SIG-M5 treated with dmso at 0.1 percent for 504 hours (cell line): ENCODE results near the gene SSBP1.
"Not testable (repeated sequence)": the region's sequence is repeated elsewhere in the genome, so short reads cannot be mapped to it uniquely, and the experiment has no call there.

Source experiments
- DNase-seq: peaks from one replicate; lab custom pipeline; 2025; ENCODE audit not compliant: unreplicated experiment; lab: John Stamatoyannopoulos, UW

The SSBP1 gene, protein sequence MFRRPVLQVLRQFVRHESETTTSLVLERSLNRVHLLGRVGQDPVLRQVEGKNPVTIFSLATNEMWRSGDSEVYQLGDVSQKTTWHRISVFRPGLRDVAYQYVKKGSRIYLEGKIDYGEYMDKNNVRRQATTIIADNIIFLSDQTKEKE

DNA sequence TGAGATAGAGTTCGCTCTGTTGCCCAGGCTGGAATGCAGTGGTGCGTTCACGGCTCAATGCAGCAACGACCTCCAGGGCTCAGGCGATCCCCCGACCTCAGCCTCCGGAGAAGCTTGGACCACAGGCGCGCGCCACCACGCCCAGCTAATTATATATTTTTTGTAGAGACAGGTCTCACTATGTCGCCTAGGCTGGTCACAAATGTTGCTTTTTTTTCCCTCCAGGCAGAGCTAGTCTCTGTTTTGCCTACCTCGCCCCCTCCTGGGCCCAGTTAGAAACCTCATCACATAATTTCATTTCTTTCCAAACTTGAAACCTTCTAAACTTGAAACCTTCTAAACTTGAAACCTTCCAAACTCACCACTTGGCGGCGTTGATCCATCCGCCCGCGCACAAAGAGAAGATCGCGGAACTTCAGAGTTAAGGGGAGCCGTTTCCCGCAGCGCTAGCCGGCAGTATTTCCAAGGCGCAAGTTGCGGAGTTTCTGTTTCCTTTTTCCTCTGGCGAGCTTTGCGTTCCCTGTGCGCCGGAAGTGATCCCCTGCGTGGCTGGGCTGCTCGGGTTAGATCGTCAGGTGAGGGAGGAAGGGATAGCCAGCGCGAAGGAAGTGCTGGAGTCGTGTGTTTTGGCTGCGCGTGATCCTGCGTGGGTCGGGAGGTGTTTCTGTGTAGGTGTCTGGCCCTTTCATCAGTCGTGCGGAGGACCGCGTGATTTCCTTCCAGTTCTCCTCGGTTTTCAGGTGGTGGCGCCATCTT, at the start of gene SSBP1:
Gene SSBP1, plus strand, starts transcription at position 523 of the 756 bp plus-strand sequence. CDS start 809 bp downstream, outside the sequence.
- DNase-seq, result peak; percentile 98

DNA sequence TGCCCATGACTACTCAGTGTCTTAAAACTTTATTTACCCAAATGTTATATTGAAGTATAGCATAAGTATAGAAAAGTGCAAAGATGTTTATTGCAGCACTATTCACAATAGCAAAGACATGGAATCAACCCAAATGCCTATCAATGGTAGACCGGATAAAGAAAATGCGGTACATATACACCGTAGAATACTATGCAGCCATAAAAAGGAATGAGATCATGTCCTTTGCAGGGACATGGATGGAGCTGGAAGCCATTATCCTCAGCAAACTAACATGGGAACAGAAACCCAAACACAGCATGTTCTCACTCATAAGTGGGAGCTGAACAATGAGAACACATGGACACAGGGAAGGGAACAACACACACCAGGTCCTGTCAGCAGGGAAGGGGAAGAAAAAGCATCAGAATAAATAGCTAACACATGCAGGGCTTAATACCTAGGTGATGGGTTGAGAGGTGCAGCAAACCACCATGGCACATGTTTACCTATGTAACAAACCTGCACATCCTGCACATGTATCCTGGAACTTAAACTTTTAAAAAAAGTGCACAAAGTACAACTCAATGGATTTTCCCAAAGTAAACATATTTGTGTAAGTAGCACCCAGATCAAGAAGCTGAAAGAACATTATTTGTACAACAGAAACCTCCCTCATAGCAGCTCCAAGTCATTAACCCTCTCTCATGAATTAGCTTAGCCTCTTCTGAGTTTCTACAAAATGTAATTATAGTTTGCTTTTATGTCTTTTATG, 48.9 kb upstream of the SSBP1 start:
- not testable (repeated sequence) for DNase-seq

DNA sequence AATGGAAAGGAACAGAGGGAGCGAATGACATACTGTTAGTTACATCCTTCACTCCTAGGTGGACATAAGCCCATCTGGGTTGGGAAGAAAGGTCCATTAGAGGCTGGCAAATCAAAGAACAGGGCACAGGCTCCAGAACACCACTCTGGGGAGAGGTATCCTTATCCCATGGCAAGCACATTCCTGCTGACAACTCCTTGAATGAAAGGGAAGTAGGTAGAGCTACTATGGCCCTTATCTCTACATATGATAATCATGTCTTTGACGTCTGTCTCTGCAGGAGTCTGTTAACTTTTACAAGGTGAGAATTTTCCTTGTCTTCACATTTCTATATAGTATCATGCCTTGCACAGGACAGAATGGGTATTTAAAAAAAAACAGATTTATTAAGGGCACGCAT, 46.6 kb upstream of the SSBP1 start:
- no peak for DNase-seq

DNA sequence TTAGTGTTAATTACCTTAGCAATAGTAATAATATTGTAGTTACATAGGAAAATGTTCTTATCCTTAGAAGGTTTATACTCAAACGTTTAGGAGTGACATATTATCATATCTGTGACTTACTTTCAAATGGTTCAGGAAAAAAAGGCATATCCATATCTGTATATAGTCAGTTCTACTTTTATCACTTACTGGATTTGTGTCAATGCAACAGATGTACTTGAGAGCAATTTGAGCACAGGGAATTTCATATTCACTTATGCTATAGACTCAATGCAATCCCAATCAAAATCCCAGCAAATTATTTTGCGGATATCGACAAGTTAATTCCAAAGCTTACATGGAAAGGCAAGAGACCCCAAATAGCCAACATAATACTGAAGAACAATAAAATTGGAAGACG, 46.2 kb upstream of the SSBP1 start:
- no peak for DNase-seq

DNA sequence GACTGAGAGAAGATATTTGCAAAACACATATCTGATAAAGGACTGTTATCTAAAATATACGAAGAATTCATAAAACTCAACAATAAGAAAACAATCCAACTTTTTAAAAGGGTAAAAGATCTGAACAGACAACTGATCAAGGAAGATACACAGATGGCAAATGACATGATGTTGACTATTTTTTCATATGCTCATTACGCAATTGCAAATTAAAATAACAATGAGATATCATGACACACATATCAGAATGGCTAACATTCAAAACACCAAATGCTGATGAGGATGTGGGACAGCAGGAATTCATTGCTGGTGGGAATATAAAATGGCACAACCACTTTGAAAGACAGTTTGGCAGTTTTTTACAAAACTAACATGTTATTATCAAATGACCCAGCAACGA, 45.1 kb upstream of the SSBP1 start:
- no peak for DNase-seq

DNA sequence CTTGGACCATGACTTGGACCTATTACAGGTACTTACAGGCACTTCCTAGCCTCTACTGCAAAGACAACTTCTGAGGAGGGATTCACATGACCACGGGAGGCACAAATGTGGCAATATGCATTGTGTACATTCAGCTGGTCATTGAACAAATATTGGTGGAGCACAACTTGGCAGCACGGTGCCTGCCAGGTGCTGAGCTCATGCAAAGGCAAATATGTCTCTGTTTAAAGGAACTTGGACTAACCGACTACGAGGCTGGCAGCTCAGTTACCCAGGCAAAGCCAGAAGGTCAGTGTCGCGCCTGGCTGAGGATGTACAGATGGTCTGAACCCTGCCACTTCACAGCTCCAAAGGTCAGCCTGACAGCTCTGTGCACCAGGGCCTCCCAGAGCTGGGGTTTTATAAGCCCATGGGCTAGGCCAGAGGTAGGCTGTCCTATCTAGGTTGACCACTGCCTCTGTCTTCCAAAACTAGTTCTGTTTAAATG, 42.3 kb upstream of the SSBP1 start:
- peak; percentile 12 for DNase-seq

DNA sequence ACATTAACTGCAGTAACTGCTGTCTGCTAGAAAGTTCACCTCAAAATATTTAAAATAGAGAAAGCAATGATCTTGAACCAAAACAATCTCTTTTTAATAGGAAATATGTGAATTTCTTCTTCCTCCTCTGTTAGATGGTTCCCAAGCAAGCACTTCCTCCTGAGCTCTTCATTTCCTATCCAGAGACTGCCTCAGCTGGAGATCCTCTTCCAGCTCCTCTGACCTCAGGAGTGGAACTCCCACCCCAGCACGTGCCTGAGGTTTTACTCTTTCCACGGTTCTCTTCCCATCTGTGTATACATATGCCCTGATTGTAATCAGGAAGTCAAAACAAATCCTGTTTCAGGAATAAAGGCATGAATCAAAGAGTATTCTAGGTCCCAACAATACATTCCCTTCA, 41.8 kb upstream of the SSBP1 start:
- DNase-seq, result no peak

DNA sequence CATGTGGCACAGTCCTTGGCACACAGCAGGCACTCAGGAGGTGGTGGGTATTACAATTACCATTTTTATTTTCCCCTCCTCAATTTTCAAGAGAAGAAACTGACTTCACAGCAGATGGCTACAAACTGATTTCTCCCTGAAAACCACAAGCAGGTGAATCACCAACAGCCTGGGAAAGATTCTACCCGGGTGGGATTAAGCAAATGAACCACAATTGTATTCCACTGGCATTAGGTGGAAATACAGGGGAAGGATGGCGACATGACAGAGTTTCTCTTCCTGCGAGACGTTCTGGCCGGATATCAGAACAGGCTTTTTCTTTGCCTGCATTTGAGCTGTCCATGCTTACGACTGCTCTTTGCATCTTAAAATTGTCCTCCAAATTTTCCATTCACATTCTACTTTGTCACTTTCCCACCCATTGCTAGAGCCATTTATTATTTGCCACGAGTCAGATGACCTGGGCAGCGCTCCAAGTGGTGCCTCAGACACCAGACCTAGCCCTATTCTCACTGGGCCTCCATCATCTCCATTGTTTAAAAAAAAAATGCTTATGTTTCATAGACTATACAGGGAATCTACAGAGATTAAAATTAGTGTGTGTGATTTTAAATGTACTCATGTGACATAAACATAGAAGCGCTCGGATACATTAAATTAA, 40.8 kb upstream of the SSBP1 start:
- no peak for DNase-seq

DNA sequence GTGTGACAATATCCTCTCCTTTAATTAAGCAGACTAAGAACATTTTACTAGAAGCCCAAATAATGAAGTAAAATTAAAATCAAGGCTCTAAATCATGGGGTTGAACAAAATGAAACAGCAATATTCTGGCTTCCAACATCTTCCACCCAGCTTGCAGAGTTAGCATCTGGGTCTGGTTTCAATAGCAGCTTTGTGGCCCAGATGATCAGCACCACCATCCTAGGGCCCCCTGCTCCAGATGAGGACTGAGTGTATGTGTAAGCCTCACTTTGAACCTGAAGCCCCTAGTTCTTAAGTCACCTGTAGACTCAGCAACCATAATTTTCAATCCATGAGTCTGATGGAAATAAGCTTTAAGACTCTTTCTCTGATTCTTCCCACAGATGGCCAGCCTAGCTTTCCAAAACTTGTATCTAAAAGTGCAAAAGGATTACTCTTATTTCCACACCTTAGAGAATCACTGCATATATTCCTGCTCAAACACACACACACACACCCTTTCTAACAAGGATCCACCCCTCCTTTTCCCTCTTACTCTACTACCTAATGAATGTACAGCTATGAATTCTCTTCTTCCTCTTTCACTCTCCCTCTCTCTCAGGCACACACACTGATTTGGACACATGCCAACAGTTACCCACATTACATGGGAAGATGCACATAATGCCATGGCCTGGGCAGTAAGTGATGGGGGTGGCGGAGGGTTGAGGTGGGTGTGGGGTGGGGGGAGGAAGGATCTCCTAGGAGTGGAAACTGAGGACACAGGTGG, 39.7 kb upstream of the SSBP1 start:
- peak; percentile 64 for DNase-seq

DNA sequence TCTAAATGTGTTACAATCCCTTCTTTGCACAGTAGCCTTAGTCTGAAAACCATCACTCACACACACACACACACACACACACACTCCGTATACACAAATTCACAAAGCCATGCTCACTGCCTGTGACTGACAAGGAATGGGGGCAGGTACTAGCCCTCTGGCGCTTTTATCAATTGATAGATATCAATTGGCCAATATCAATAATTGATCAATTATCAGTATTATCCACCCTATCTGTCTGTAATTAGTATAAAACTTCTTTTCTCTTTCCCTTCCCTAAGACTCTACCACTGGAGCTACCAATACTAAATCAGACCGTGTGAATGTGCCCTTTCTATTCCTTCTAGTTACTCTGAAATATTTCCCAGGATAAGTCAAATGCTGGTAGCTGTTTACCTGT, 38.3 kb upstream of the SSBP1 start:
- DNase-seq, result no peak

DNA sequence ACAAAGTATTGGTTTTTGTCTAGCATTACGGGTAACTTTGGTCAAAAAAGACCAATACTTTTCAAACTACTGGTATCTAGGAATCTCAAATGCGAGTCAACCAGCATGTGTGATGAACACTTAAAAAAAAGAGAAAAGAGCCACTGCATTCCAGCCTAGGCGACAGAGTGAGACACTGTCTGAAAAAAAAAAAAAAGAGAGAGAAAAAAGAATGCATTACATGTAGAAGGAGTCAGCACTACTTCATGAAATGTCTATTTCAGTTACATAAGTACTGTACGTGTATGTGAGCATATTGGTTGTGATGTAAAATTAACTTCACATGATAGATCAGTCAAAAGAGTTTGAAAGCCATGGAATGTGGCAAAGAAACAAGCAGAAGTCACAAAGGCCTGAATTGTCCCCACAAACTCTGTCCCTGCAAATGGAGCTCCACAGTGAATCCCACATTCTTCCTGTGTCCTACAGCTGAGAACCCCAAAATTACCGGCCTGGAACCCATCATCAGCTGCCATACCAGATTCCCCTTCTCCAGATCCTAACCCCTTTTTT, 37.8 kb upstream of the SSBP1 start:
- no peak for DNase-seq

DNA sequence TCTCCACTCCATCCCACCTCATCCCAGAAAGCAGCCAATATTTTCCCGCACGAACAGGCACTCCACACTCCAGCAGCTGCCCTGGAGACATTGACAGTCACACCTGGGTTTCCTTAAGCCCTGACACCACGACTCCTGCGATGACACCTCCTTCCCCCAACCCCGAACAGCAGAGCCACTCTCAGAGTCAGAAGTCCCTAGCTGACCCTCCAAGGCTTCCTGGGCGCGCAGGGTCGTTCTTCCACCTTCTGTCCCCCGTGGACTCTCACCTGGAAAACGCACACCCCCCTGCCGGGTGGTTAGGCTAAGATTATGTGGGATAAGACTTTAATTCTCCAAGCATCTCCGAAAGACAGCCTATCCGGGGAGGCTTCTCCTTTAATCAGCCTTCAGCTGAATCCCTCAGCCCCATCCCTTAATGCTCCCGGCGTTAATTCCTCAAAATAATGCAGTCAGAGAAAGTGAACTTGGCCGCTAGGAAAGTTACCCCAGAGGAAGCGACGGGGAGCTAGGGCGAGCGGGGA, 37.2 kb upstream of the SSBP1 start:
- DNase-seq, result no peak

DNA sequence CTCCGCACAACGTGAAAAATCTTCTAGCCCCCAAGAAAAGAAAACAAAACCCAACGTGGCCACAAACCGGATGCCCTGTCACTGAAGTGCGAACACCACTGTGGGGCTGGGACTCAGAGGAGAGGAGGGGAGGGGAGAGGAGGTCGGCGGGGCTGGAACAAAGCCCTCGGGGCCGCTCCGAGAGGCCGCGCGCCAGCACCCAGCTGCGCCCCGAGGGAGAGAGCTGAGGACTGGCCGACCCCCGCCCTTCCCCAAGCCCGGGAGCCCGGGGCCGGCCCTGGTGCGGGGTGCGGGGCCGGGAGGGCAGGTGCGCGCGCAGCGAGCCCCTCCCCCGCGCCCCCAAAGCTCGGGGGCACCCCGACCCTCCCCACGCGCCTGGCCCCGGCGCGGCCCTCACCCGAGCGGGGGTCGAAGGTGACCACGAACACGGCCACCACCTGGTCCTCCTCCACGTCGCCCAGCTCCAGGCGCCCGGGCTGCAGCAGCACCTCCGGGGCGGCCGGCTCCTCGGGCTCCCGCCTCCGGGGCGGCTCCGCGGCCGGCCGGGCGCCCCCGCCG, 36.6 kb upstream of the SSBP1 start:
- DNase-seq, result peak; percentile 39

DNA sequence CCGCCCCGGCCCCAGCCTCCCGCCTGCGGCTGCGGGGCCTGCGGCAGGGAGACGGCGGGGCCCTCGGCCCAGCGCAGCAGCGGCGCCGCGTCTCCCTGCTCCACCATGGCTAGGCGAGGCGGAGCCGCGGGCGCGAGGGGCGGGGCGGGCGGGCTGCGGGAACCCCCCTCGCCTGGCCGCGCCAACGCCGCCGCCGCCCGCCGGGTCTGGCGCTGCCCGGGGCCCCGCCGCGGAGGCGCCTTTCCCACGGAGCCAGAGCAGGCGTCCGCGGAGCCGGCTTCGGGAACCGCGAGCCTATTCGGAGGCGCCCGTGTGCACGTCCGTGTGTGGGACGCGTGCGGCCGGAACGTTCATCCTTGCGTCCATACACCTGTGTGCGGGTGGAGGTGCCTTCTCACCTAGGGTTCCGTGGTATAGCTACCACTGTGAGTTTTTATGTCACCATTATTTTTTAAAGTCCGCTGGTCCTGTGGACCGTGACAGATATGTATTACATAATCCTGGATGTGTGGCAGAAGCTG, 36.1 kb upstream of the SSBP1 start, which contains the start of gene DENND11:
Gene DENND11, minus strand, starts transcription at position 120 of the 521 bp plus-strand sequence. Its CDS starts 13 bp downstream, at position 107.
- DNase-seq, result no peak

DNA sequence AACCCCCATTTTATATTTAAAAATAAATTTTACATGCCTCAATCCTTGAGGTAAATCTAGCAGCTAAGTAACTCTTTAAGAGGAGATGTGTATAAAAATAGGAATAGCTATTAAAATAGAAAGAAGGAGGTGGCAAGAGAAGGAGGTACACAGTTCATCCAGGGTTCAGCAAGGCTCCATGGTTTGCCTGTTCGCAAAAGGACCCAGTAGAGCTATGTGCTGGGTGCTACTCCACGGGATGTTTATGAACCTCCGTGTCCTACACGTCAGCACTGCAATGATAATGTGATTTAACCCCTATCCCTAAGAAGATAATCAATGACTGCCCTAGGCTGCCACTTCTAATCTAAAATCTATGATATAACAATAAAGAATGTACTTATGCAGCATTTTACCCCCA, 35.3 kb upstream of the SSBP1 start:
- no peak for DNase-seq

DNA sequence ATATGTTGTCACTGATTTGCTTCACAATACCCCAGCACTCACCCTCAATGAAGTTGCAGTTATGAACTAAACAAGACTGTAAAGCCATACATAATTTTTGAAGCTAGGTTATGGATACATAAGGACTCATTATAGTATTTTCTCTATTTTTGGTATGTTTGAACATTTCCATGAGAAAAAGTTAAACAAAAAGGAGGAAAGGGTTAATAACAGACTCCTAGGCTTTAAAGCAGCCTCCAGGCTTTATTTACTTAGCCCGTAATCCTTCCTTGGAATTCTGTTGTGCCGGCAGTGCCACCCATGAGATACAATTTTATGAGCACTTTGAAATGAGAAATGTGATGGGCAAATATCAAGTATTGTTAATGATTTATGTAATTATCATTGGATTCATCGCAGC, 34.0 kb upstream of the SSBP1 start:
- DNase-seq, result no peak

DNA sequence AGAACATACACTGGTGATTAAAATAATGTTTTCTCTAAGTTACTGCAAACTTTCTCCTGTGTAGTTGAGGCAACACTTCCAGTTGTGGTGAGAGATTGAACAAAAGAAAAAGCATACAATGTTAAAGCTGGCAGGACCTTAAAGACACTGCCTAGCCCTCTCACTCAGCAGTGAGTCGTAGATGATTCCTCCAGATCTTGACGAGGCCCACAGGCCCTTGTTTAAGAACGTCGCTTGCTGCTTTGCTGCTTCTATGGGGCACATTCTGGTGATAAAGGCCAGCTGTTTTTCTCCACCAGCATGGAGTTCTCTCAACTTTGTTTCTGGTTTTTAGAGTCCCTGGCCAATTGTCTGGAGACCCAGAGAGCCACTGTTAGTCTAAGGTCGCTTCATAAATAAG, 33.4 kb upstream of the SSBP1 start:
- no peak for DNase-seq

DNA sequence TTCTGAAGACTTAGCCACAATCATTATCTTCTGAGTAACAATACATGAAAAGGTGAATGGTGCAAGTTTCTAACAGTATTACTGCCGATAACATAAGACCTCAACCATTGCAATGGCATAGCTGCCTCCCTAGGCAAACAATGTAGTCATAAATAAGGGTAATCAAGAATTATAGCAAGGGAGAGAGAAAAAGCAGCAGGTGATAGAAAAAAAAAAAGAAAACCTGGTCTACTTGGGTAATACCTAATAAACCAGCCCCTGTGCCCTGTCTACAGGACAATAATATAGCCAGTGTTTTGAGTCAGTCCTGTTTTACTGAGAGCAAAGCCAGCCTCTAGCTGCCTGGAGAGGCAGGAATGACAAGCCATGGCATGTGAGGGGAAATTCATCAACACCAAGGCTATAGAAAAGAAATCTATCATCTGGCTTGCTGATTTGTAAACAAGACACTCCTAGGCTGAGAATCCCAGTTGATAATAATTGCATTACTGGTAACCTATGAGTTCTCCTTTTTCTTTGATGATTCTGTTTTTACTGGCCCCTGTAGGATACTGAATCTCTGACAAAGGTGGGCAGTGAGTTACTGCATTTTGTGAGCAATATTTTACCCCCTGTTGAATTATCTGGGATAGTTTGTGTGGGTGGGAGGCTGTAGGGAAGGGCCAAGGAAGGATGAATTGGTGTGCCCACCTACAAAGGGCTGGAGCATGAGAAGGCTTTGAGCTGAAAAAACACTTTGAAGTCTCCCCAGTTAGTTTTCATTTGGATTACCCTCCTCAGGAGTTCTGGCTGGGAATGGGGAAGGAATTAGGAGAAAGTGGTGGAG, 31.7 kb upstream of the SSBP1 start:
- DNase-seq, result no peak

DNA sequence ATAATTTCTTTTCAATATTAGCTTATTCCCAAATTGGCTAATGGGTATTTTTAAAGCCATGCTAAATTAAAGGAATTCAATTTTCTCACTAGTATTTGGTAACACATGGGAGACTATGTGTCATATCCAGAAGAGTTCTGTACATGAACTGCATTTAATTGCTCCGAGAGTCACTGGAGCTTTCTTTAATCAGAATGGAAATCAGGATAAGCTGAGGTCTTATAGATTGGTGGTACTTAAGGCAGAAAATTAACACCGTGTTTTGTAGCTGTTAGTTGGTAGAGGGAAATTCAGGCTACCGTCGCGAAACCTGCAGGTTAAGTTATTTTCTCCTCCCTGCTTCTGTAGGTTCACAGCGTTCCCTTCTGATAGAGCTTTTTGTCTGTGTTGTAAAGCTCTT, 29.8 kb upstream of the SSBP1 start, which contains the start of gene WEE2:
Gene WEE2, plus strand, starts transcription at position 3 of the 400 bp plus-strand sequence. CDS start 406 bp downstream, outside the sequence.
- no peak for DNase-seq
